SK-N-SH treated with all-trans-retinoic acid at 6 μM for 48 hours (cell line): ENCODE results near the gene SEC23A.
"Not testable (repeated sequence)": the region's sequence is repeated elsewhere in the genome, so short reads cannot be mapped to it uniquely, and the experiment has no call there.

Source experiments
- ATAC-seq: fragments of 200-7000 bp; cut with Tn5 transposase; 3 replicates; pipeline ENCODE4 v1.9.1; 2020; ENCODE audit warnings: mild to moderate bottlenecking, moderate library complexity
- BACH2 ChIP-seq: fragments of 250-450 bp; sonication (Bioruptor Pico); IDR thresholded peaks from 2 replicates; pipeline ENCODE4 v1.9.0; 2021; ENCODE audit warnings: mild to moderate bottlenecking, borderline replicate concordance
- CSDC2 ChIP-seq: fragments of 250-450 bp; sonication (Bioruptor Pico); IDR thresholded peaks from 2 replicates; pipeline ENCODE4 v1.5.0; 2020; ENCODE audit warnings: mild to moderate bottlenecking, moderate library complexity
- ESRRG ChIP-seq: fragments of 250-450 bp; sonication (Bioruptor Pico); IDR thresholded peaks from 2 replicates; pipeline ENCODE4 v1.6.1; 2021; ENCODE audit warnings: mild to moderate bottlenecking
- GLIS3 ChIP-seq: fragments of 250-450 bp; sonication (Bioruptor Pico); IDR thresholded peaks from 2 replicates; pipeline ENCODE4 v1.5.0; 2020; ENCODE audit warnings: mild to moderate bottlenecking, moderate library complexity
- ISL1 ChIP-seq: fragments of 250-450 bp; sonication (Bioruptor Pico); IDR thresholded peaks from 2 replicates; pipeline ENCODE4 v2.1.2; 2022; ENCODE audit warnings: mild to moderate bottlenecking, moderate library complexity
- OSR1 ChIP-seq: fragments of 250-450 bp; sonication (Bioruptor Pico); IDR thresholded peaks from 2 replicates; pipeline ENCODE4 v1.8.0; 2022; ENCODE audit warnings: moderate library complexity, mild to moderate bottlenecking, inconsistent platforms
- POU6F1 ChIP-seq: fragments of 250-450 bp; sonication (Bioruptor Pico); IDR thresholded peaks from 2 replicates; pipeline ENCODE4 v1.8.0; 2021; ENCODE audit warnings: low read depth, mild to moderate bottlenecking, moderate library complexity, borderline replicate concordance
- PPARA ChIP-seq: fragments of 250-450 bp; sonication (Bioruptor Pico); IDR thresholded peaks from 2 replicates; pipeline ENCODE4 v1.5.0; 2020; ENCODE audit warnings: mild to moderate bottlenecking, borderline replicate concordance
- RARB ChIP-seq: fragments of 250-450 bp; sonication (Bioruptor Pico); IDR thresholded peaks from 2 replicates; pipeline ENCODE4 v1.8.0; 2021; ENCODE audit warnings: mild to moderate bottlenecking, moderate library complexity
- SNAI2 ChIP-seq: fragments of 250-450 bp; sonication (Bioruptor Pico); IDR thresholded peaks from 2 replicates; pipeline ENCODE4 v1.5.0; 2020; ENCODE audit warnings: mild to moderate bottlenecking, moderate library complexity
- TCF4 ChIP-seq: fragments of 250-450 bp; sonication (Bioruptor Pico); IDR thresholded peaks from 2 replicates; pipeline ENCODE4 v1.8.0; 2021; ENCODE audit warnings: mild to moderate bottlenecking, moderate library complexity, borderline replicate concordance
- TSHZ2 ChIP-seq: fragments of 250-450 bp; sonication (Bioruptor Pico); IDR thresholded peaks from 2 replicates; pipeline ENCODE4 v1.5.0; 2020; ENCODE audit warnings: mild to moderate bottlenecking, moderate library complexity
- ZC3H10 ChIP-seq: fragments of 250-450 bp; sonication (Bioruptor Pico); IDR thresholded peaks from 2 replicates; pipeline ENCODE4 v1.5.1; 2021; ENCODE audit warnings: mild to moderate bottlenecking, moderate library complexity
- ZFP30 ChIP-seq: fragments of 450-650 bp; formaldehyde crosslinking; IDR thresholded peaks from 2 replicates; pipeline ENCODE4 v1.5.0; 2022; ENCODE audit warnings: mild to moderate bottlenecking, moderate library complexity
- ZNF565 ChIP-seq: fragments of 450-650 bp; formaldehyde crosslinking; conservative IDR thresholded peaks from 2 replicates; pipeline ENCODE4 v1.5.0; 2020; ENCODE audit warnings: low read depth, mild to moderate bottlenecking, moderate library complexity
- ZNF70 ChIP-seq: fragments of 450-650 bp; formaldehyde crosslinking; IDR thresholded peaks from 2 replicates; pipeline ENCODE4 v1.5.0; 2020; ENCODE audit warnings: mild to moderate bottlenecking, moderate library complexity
- ZNF8 ChIP-seq: fragments of 450-650 bp; formaldehyde crosslinking; IDR thresholded peaks from 2 replicates; pipeline ENCODE4 v1.5.0; 2020; ENCODE audit warnings: mild to moderate bottlenecking, moderate library complexity
- TF ChIP-seq, protein P1 (sequence below): fragments of 250-450 bp; sonication (Bioruptor Pico); IDR thresholded peaks from 2 replicates; pipeline ENCODE4 v1.5.1; 2020; ENCODE audit warnings: low read depth, mild to moderate bottlenecking, moderate library complexity
- TF ChIP-seq, protein P2 (sequence below): fragments of 250-450 bp; sonication (Bioruptor Pico); IDR thresholded peaks from 2 replicates; pipeline ENCODE4 v1.8.0; 2020; ENCODE audit warnings: mild to moderate bottlenecking, moderate library complexity, borderline replicate concordance
- TF ChIP-seq, protein P3 (sequence below): fragments of 250-450 bp; sonication (Bioruptor Pico); IDR thresholded peaks from 2 replicates; pipeline ENCODE4 v1.5.1; 2021; ENCODE audit warnings: mild to moderate bottlenecking, moderate library complexity

The SEC23A gene

GRCh38 chr14:39138440-39138839, 35.4 kb upstream of the SEC23A start:
- ATAC-seq, result no peak
- TF ChIP-seq ESRRG (CRISPR knock-in tag) (no peak), ISL1 (CRISPR knock-in tag) (no peak), GLIS3 (CRISPR knock-in tag) (no peak), ZNF565 (CRISPR knock-in tag) (no peak), ZFP30 (CRISPR knock-in tag) (no peak), RARB (CRISPR knock-in tag) (no peak), TSHZ2 (CRISPR knock-in tag) (no peak), PPARA (no peak), ZC3H10 (CRISPR knock-in tag) (no peak), OSR1 (no peak), BACH2 (no peak), TCF4 (CRISPR knock-in tag) (no peak), ZNF70 (CRISPR knock-in tag) (no peak)
- TF ChIP-seq, protein P1, sequence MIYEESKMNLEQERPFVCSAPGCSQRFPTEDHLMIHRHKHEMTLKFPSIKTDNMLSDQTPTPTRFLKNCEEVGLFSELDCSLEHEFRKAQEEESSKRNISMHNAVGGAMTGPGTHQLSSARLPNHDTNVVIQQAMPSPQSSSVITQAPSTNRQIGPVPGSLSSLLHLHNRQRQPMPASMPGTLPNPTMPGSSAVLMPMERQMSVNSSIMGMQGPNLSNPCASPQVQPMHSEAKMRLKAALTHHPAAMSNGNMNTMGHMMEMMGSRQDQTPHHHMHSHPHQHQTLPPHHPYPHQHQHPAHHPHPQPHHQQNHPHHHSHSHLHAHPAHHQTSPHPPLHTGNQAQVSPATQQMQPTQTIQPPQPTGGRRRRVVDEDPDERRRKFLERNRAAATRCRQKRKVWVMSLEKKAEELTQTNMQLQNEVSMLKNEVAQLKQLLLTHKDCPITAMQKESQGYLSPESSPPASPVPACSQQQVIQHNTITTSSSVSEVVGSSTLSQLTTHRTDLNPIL (CRISPR knock-in tag), result no peak
- TF ChIP-seq, protein P2, sequence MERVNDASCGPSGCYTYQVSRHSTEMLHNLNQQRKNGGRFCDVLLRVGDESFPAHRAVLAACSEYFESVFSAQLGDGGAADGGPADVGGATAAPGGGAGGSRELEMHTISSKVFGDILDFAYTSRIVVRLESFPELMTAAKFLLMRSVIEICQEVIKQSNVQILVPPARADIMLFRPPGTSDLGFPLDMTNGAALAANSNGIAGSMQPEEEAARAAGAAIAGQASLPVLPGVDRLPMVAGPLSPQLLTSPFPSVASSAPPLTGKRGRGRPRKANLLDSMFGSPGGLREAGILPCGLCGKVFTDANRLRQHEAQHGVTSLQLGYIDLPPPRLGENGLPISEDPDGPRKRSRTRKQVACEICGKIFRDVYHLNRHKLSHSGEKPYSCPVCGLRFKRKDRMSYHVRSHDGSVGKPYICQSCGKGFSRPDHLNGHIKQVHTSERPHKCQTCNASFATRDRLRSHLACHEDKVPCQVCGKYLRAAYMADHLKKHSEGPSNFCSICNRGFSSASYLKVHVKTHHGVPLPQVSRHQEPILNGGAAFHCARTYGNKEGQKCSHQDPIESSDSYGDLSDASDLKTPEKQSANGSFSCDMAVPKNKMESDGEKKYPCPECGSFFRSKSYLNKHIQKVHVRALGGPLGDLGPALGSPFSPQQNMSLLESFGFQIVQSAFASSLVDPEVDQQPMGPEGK (CRISPR knock-in tag), result no peak

- not testable (repeated sequence) for ATAC-seq
These were observed 34.8 kb upstream of the SEC23A start for GRCh38 chr14:39137835-39138234.

DNA sequence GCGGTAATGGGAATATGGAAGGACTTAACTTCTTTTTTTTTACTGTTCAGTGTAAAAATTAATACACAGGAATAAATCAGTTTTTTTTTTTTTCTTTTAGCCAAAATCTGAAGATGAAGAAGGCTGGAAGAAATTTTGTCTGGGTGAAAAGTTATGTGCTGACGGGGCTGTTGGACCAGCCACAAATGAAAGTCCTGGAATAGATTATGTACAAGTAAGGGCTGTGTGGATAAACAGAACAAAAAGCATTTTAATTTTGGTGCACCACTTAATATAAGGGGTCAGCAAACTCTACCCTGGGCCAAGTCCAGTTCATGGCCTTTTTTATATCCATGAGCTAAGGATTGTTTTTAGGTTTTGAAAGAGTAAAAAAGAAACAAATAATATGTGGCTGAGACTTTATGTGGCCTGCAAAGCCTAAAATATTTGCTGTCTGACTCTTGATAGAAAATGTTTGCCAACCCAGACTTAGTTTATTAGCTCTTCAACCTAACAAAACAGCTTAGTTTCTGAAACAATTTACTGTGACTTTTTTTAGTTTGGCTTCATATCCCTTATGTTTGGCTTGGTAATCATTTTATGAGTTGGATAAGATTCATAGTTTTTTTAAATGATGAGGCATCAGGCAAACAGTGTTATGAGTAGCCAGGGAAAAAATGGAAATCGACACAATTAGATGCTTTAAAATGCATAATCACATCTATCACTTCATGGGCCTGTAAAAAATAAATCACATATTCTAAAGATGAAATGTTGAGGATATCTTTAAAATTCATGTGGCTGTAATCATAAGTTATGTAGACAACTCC, 19.5 kb upstream of the SEC23A start:
- no peak for ATAC-seq
- TF ChIP-seq PPARA, result no peak
- no peak for TF ChIP-seq ZNF8 (CRISPR knock-in tag)
- no peak for TF ChIP-seq GLIS3 (CRISPR knock-in tag)
- no peak for TF ChIP-seq RARB (CRISPR knock-in tag)
- TF ChIP-seq, protein P1 (CRISPR knock-in tag), result no peak
- TF ChIP-seq, protein P3, sequence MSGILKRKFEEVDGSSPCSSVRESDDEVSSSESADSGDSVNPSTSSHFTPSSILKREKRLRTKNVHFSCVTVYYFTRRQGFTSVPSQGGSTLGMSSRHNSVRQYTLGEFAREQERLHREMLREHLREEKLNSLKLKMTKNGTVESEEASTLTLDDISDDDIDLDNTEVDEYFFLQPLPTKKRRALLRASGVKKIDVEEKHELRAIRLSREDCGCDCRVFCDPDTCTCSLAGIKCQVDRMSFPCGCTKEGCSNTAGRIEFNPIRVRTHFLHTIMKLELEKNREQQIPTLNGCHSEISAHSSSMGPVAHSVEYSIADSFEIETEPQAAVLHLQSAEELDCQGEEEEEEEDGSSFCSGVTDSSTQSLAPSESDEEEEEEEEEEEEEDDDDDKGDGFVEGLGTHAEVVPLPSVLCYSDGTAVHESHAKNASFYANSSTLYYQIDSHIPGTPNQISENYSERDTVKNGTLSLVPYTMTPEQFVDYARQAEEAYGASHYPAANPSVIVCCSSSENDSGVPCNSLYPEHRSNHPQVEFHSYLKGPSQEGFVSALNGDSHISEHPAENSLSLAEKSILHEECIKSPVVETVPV, result no peak
- TF ChIP-seq SNAI2 (CRISPR knock-in tag), result no peak
- TF ChIP-seq ZFP30 (CRISPR knock-in tag), result no peak
- TF ChIP-seq ZNF565 (CRISPR knock-in tag), result no peak
- TF ChIP-seq, protein P2 (CRISPR knock-in tag), result no peak
- no peak for TF ChIP-seq ZNF70 (CRISPR knock-in tag)
- no peak for TF ChIP-seq TCF4 (CRISPR knock-in tag)
- no peak for TF ChIP-seq POU6F1 (CRISPR knock-in tag)
- no peak for TF ChIP-seq TSHZ2 (CRISPR knock-in tag)
- no peak for TF ChIP-seq CSDC2 (CRISPR knock-in tag)
- no peak for TF ChIP-seq ESRRG (CRISPR knock-in tag)
- no peak for TF ChIP-seq OSR1
- TF ChIP-seq ISL1 (CRISPR knock-in tag), result no peak
